Liver (tissue), 3 donors: ENCODE results near the gene NEK2.
"Not testable (repeated sequence)": the region's sequence is repeated elsewhere in the genome, so short reads cannot be mapped to it uniquely, and the experiment has no call there.

ENCODE experiments used
- ATF3 ChIP-seq: IDR thresholded peaks from 2 replicates; pipeline ENCODE4 v1.6.1; 2016; ENCODE audit warnings: antibody characterized with exemption
- CTCF ChIP-seq: fragments of 150-350 bp; IDR thresholded peaks from 2 replicates; pipeline ENCODE4 v1.5.1; 2017; ENCODE audit warnings: improper control_type of control experiment, low read depth, low read length; ENCODE audit not compliant: missing input control
- EGR1 ChIP-seq, 2 donors: IDR thresholded peaks; 2 replicates each; pipeline ENCODE4 v1.6.1; 2016 to 2018; ENCODE audit warnings: antibody characterized with exemption in 2 of 2, low read depth in 2 of 2
- GABPA ChIP-seq, 2 donors: IDR thresholded peaks in 1 of 2; conservative IDR thresholded peaks in 1 of 2; 2 replicates each; pipeline ENCODE4 v1.6.1; 2016; ENCODE audit warnings: antibody characterized with exemption in 2 of 2, mild to moderate bottlenecking in 1 of 2, moderate library complexity in 1 of 2
- HNF4G ChIP-seq: IDR thresholded peaks from 2 replicates; pipeline ENCODE4 v1.6.1; 2016; ENCODE audit warnings: antibody characterized with exemption
- JUND ChIP-seq, 2 donors: IDR thresholded peaks; 2 replicates each; pipeline ENCODE4 v1.6.1; 2016; ENCODE audit warnings: antibody characterized with exemption in 2 of 2
- MAX ChIP-seq: IDR thresholded peaks from 2 replicates; pipeline ENCODE4 v1.6.1; 2016; ENCODE audit warnings: antibody characterized with exemption
- RAD21 ChIP-seq, 2 donors: IDR thresholded peaks; 2 replicates each; pipeline ENCODE4 v1.6.1; 2016; ENCODE audit warnings: antibody characterized with exemption in 2 of 2, mild to moderate bottlenecking in 2 of 2
- REST ChIP-seq: IDR thresholded peaks from 2 replicates; pipeline ENCODE4 v1.6.1; 2016; ENCODE audit warnings: antibody characterized with exemption, mild to moderate bottlenecking
- SP1 ChIP-seq: IDR thresholded peaks from 2 replicates; pipeline ENCODE4 v1.6.1; 2018; ENCODE audit warnings: antibody characterized with exemption, mild to moderate bottlenecking
- TAF1 ChIP-seq: conservative IDR thresholded peaks from 2 replicates; pipeline ENCODE4 v1.6.1; 2016; ENCODE audit warnings: antibody characterized with exemption, mild to moderate bottlenecking
- YY1 ChIP-seq: IDR thresholded peaks from 2 replicates; pipeline ENCODE4 v1.6.1; 2016; ENCODE audit warnings: antibody characterized with exemption, mild to moderate bottlenecking
- ZBTB33 ChIP-seq: IDR thresholded peaks from 2 replicates; pipeline ENCODE4 v1.6.1; 2016; ENCODE audit warnings: antibody characterized with exemption
- donor health status: healthy.
- donor health status: healthy.

GRCh38 chr1:211625866-211626265 lies 49.6 kb downstream of the NEK2 start:
- not testable (repeated sequence) for TF ChIP-seq CTCF; REST; SP1; MAX; ATF3; RAD21 (IDR thresholded peaks at IDR 0.05); TAF1; EGR1 (IDR thresholded peaks at IDR 0.05; ENCODE audit: low read depth in 2 of 2); JUND (IDR thresholded peaks at IDR 0.05); YY1; ZBTB33; GABPA (IDR thresholded peaks at IDR 0.05 in 1 of 2, conservative IDR thresholded peaks at IDR 0.05 in 1 of 2); HNF4G
